ENCODE results near the gene TMEM215.

DNA sequence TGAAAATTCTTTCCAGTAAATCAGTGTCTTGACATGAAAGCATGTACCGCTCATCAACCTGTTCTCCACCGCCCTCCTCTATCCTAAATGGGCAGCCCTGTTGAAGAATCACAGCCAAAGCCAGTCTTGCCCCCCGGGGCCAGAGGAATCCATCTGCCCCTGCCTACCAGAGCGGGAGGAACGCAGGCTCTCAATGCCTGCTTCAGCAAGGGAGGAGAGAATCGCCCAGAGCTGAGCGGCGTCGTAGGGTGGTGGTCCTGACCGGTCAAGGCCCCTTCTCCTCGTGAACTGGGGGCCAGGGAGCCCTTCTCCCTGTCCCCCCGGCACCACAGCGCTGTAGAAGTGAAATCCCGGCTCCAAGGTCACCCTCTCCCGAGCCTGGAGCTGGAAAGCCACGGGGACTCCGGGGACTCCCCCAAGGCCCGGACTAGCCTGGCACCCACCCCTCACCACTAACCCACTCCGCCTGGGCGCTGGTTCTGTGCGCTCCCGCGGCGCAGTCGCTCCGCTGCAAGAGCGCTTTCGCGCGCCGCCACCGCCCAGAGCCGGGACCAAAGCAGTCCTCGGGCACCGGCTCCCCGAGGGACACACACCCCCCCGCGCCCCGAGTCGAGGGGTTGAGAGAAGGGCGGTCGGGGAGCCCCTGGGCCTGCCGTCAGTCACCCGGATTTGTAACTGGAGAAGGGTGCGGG, 718 bp upstream of the TMEM215 start:
- TF ChIP-seq POLR2AphosphoS5 (IDR thresholded peaks at IDR 0.05; ENCODE audit: borderline replicate concordance, low read depth, low read length) (no peak), EZH2 (IDR thresholded peaks at IDR 0.05) (no peak)

All from SK-N-MC (cell line).